NCI-H1694 treated with DMSO at 0.1 percent for 48 hours (cell line): ENCODE measurements around the gene ZBTB12.
"Not testable (repeated sequence)": the region's sequence is repeated elsewhere in the genome, so short reads cannot be mapped to it uniquely, and the experiment has no call there.

Source experiments
- DNase-seq: peaks from one replicate; lab custom pipeline; 2025; lab: John Stamatoyannopoulos, UW

Gene ZBTB12

GRCh38 chr6:31920811-31921210 is 18.9 kb upstream of the ZBTB12 start:
- DNase-seq: no peak

- DNase-seq: no peak
Observed at GRCh38 chr6:31919624-31920303, 17.9 kb upstream of the ZBTB12 start.

GRCh38 chr6:31918069-31918720 is 16.3 kb upstream of the ZBTB12 start:
- no peak for DNase-seq

- no peak for DNase-seq
Observed at GRCh38 chr6:31915756-31916155, 13.9 kb upstream of the ZBTB12 start.

- no peak for DNase-seq
Observed at GRCh38 chr6:31915351-31915750, 13.5 kb upstream of the ZBTB12 start.

GRCh38 chr6:31911826-31912585 is 10.1 kb upstream of the ZBTB12 start:
- no peak for DNase-seq

- not testable (repeated sequence) for DNase-seq
Observed at GRCh38 chr6:31909298-31909697, 7.4 kb upstream of the ZBTB12 start.

- no peak for DNase-seq
Observed at GRCh38 chr6:31908791-31909190, 6.9 kb upstream of the ZBTB12 start.

- DNase-seq: not testable (repeated sequence)
Observed at GRCh38 chr6:31908255-31908654, 6.4 kb upstream of the ZBTB12 start.

GRCh38 chr6:31907158-31907813 is 5.4 kb upstream of the ZBTB12 start:
- no peak for DNase-seq

- not testable (repeated sequence) for DNase-seq
Observed at GRCh38 chr6:31906727-31907126, 4.8 kb upstream of the ZBTB12 start.

- DNase-seq: no peak
Observed at GRCh38 chr6:31906122-31906521, 4.2 kb upstream of the ZBTB12 start.

- DNase-seq: no peak
Observed at GRCh38 chr6:31905041-31905440, 3.2 kb upstream of the ZBTB12 start.

- no peak for DNase-seq
Observed at GRCh38 chr6:31903957-31904356, 2.1 kb upstream of the ZBTB12 start.

GRCh38 chr6:31901415-31901952 is 402 bp downstream of the ZBTB12 start:
- DNase-seq: no peak

GRCh38 chr6:31900917-31901414 is 920 bp downstream of the ZBTB12 start:
- DNase-seq: no peak

GRCh38 chr6:31899882-31900722 is 1.8 kb downstream of the ZBTB12 start:
- no peak for DNase-seq

- DNase-seq: no peak
Observed at GRCh38 chr6:31899215-31899614, 2.7 kb downstream of the ZBTB12 start.

GRCh38 chr6:31898383-31899011 is 3.4 kb downstream of the ZBTB12 start:
- DNase-seq: peak; percentile 35

GRCh38 chr6:31897612-31898382 is 4.1 kb downstream of the ZBTB12 start, which contains the start of gene EHMT2:
EHMT2 (minus strand) TSS chr6:31897698; CDS start chr6:31897677, 21 bp downstream.
- peak; percentile 65 for DNase-seq
